Measurements from ENCODE around the gene MC1R. TPM values are rescaled to one million over a fixed set of nuclear protein-coding genes. Genes with fewer than 3 reads are reported as not detected.

The MC1R gene
- total RNA-seq, 2 experiments from 2014 or later: 4.7 to 5.0 TPM

DNA sequence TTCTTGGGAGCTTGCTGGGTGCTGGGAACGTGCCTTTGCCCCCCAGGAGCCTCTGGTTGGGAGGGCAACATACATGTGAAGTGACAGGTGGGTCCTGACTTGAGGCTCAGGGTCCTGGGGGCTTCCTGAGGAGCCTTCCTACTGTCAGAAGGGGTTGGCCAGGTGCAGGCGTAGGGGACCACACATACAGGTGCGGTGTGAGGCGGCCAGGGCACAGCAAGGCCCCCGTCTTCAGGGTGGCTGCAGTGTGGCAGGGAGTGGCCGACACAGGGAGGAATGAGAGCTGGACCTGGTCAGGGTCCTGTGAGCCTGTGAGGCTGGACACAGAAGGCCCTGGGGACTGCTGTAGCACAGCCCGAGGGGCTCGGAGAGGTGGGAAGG lies 34.6 kb upstream of the MC1R start:
- Mint-ChIP-seq H3K9me3 (ENCODE audit: insufficient read depth) (no peaks in the 10 kb centered on the region), H3K4me3 (no peak overlapping the region), H3K4me1 (ENCODE audit: low read depth) (peaks cover 5% of the 10 kb centered on the region), H3K36me3 (ENCODE audit: low read depth) (peaks cover 53% of the 10 kb centered on the region), H3K27ac (no peak overlapping the region), H3K27me3 (ENCODE audit: low read depth) (no peaks in the 10 kb centered on the region)
- ATAC-seq: no peak
- ChIA-PET CTCF (no interaction called here), POLR2A (no interaction called here)
- DNase-seq: no peak

DNA sequence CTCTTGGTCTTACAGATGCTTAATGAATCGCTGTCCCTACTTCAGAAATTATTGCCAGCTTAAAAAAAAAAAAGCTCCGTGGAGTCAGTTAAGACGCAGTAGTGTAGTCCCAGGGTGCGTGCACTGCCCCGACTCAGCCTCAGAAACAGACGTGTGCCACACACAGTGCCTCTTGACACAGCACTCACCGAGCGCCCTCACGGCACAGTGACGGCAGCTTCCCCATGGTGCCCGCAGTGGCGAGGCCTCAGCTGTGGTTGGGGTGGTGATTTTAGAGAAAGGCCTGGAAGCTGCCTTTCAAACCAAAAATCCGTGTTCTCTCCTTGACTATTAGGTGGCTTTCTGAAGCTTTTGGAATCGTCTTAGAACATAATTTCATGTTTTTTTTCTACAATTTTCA lies 31.4 kb upstream of the MC1R start:
- ChIA-PET CTCF (interaction anchor here (1.2 to 2.2 kb wide), 2 partner anchors 11 to 23 kb away, joined by 5 to 7 read pairs; no protein-coding TSS in a partner anchor), POLR2A (interaction anchor here (1.8 kb wide), 1 partner anchor 14 kb away, joined by 7 read pairs; the partner anchor contains the start of gene TCF25)
- peaks cover 59% of the 10 kb centered on the region for H3K36me3 Mint-ChIP-seq (ENCODE audit: low read depth)
- H3K27me3 Mint-ChIP-seq (ENCODE audit: low read depth): no peaks in the 10 kb centered on the region
- no peaks in the 10 kb centered on the region for H3K9me3 Mint-ChIP-seq (ENCODE audit: insufficient read depth)
- no peak overlapping the region for H3K4me3 Mint-ChIP-seq
- H3K4me1 Mint-ChIP-seq (ENCODE audit: low read depth): peaks cover 12% of the 10 kb centered on the region
- DNase-seq (no peak), ATAC-seq (no peak)
- H3K27ac Mint-ChIP-seq: no peak overlapping the region

DNA sequence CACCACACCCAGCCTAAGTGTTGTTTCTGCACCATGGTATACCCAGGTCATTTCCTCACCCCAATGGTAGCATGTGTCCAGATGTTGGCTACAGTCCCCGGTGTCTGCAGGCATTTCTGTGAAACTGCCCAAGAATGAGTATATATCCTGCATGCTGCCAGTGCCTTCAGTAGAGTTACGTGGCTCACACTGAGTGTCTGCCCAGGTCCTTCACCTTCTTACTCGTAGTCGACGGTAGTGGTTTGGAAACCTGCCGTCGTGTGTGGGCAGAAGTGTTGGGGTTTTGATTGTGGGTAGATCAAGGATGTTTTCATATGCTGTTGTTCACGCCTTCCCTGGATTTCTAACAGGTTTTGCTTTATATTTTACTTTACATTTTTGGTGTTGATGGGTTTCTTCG lies 28.5 kb upstream of the MC1R start:
- CTCF ChIA-PET: interaction anchor here (1.0 kb wide), 1 partner anchor 20 kb away, joined by 7 read pairs; no protein-coding TSS in a partner anchor
- POLR2A ChIA-PET: no interaction called here
- Mint-ChIP-seq H3K36me3 (ENCODE audit: low read depth) (peaks cover 42% of the 10 kb centered on the region), H3K4me3 (no peak overlapping the region), H3K27me3 (ENCODE audit: low read depth) (no peaks in the 10 kb centered on the region), H3K27ac (no peak overlapping the region), H3K9me3 (ENCODE audit: insufficient read depth) (no peaks in the 10 kb centered on the region), H3K4me1 (ENCODE audit: low read depth) (peaks cover 12% of the 10 kb centered on the region)
- peak; percentile 36 for DNase-seq
- ATAC-seq: peak; percentile 52

- no peak overlapping the region for H3K4me3 Mint-ChIP-seq
- H3K4me1 Mint-ChIP-seq (ENCODE audit: low read depth): peaks cover 12% of the 10 kb centered on the region
- H3K27ac Mint-ChIP-seq: peak overlapping the region; percentile 28
- ChIA-PET CTCF (interaction anchor here (1.0 kb wide), 1 partner anchor 19 kb away, joined by 7 read pairs; no protein-coding TSS in a partner anchor), POLR2A (no interaction called here)
- DNase-seq: no peak
- no peaks in the 10 kb centered on the region for H3K27me3 Mint-ChIP-seq (ENCODE audit: low read depth)
- ATAC-seq: no peak
- no peaks in the 10 kb centered on the region for H3K9me3 Mint-ChIP-seq (ENCODE audit: insufficient read depth)
- H3K36me3 Mint-ChIP-seq (ENCODE audit: low read depth): peaks cover 39% of the 10 kb centered on the region
Observed at GRCh38 chr16:89890886-89891657, 27.6 kb upstream of the MC1R start.

GRCh38 chr16:89892055-89892630 lies 26.5 kb upstream of the MC1R start:
- peaks cover 36% of the 10 kb centered on the region for H3K36me3 Mint-ChIP-seq (ENCODE audit: low read depth)
- no peak for ATAC-seq

GRCh38 chr16:89892635-89893034 lies 26.0 kb upstream of the MC1R start:
- Mint-ChIP-seq H3K4me3 (no peak overlapping the region), H3K9me3 (ENCODE audit: insufficient read depth) (no peaks in the 10 kb centered on the region), H3K36me3 (ENCODE audit: low read depth) (peaks cover 35% of the 10 kb centered on the region), H3K27me3 (ENCODE audit: low read depth) (no peaks in the 10 kb centered on the region), H3K27ac (no peak overlapping the region), H3K4me1 (ENCODE audit: low read depth) (peaks cover 12% of the 10 kb centered on the region)
- no peak for DNase-seq
- ATAC-seq: no peak
- ChIA-PET CTCF (no interaction called here), POLR2A (no interaction called here)

More at GRCh38 chr16:89892055-89892630, 26.5 kb upstream of the MC1R start:
- DNase-seq: no peak
- no peak overlapping the region for H3K4me3 Mint-ChIP-seq
- no peaks in the 10 kb centered on the region for H3K27me3 Mint-ChIP-seq (ENCODE audit: low read depth)
- H3K27ac Mint-ChIP-seq: no peak overlapping the region
- ChIA-PET CTCF (no interaction called here), POLR2A (no interaction called here)
- H3K9me3 Mint-ChIP-seq (ENCODE audit: insufficient read depth): no peaks in the 10 kb centered on the region
- H3K4me1 Mint-ChIP-seq (ENCODE audit: low read depth): peaks cover 12% of the 10 kb centered on the region

- peaks cover 34% of the 10 kb centered on the region for H3K36me3 Mint-ChIP-seq (ENCODE audit: low read depth)
- ChIA-PET POLR2A (no interaction called here), CTCF (no interaction called here)
- H3K9me3 Mint-ChIP-seq (ENCODE audit: insufficient read depth): no peaks in the 10 kb centered on the region
- no peaks in the 10 kb centered on the region for H3K27me3 Mint-ChIP-seq (ENCODE audit: low read depth)
- DNase-seq (no peak), ATAC-seq (no peak)
- H3K4me1 Mint-ChIP-seq (ENCODE audit: low read depth): peaks cover 12% of the 10 kb centered on the region
- H3K27ac Mint-ChIP-seq: no peak overlapping the region
- no peak overlapping the region for H3K4me3 Mint-ChIP-seq
Observed at GRCh38 chr16:89893642-89894548, 24.8 kb upstream of the MC1R start.

DNA sequence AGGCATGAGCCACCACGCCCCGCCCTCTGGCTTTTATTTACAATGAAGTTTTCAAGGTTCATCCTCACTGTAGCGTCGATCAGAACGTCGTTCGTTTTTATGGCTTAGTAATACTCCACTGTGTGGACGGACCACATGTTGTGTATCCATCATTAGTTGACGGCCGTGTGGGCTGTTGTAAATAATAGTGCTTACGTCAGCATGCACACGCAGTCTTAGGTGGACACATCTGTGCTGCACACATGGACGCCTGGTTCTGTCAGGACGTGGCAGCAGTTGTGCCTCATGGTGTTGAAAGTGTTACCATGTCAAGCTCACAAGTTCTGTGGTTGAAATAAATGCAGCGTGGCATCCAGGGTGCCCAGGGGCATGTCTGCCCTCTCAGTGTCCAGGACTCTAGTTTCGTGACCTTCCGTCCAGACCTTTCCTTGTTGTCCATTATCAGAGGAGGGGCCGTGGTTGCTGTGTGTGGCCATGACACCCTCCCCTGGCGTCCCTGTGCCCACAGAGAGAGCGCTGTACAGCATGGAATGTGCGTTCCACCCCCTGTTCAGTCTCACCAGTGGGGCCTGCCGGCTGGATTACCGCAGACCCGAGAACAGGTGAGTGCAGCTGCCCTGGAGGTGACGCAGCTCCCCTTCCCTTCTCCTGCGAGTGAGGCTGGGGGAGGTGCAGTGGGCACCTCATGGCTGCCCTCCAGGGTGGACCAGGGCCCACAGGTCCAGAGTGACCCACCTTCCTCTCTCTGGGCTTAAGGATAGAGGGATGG lies 23.0 kb upstream of the MC1R start:
- ATAC-seq (no peak), DNase-seq (no peak)
- H3K9me3 Mint-ChIP-seq (ENCODE audit: insufficient read depth): no peaks in the 10 kb centered on the region
- CTCF ChIA-PET: interaction anchor here (0.9 to 1.4 kb wide), 2 partner anchors 15 to 195 kb away, joined by 3 to 6 read pairs; no protein-coding TSS in a partner anchor
- peaks cover 3% of the 10 kb centered on the region for H3K4me1 Mint-ChIP-seq (ENCODE audit: low read depth)
- H3K4me3 Mint-ChIP-seq: no peak overlapping the region
- no peaks in the 10 kb centered on the region for H3K27me3 Mint-ChIP-seq (ENCODE audit: low read depth)
- H3K36me3 Mint-ChIP-seq (ENCODE audit: low read depth): peaks cover 40% of the 10 kb centered on the region
- no peak overlapping the region for H3K27ac Mint-ChIP-seq
- POLR2A ChIA-PET: no interaction called here

- H3K4me1 Mint-ChIP-seq (ENCODE audit: low read depth): no peaks in the 10 kb centered on the region
- H3K4me3 Mint-ChIP-seq: no peak overlapping the region
- POLR2A ChIA-PET: no interaction called here
- CTCF ChIA-PET: no interaction called here
- H3K9me3 Mint-ChIP-seq (ENCODE audit: insufficient read depth): no peaks in the 10 kb centered on the region
- H3K27me3 Mint-ChIP-seq (ENCODE audit: low read depth): no peaks in the 10 kb centered on the region
- no peak for ATAC-seq
- no peak for DNase-seq
- no peak overlapping the region for H3K27ac Mint-ChIP-seq
- H3K36me3 Mint-ChIP-seq (ENCODE audit: low read depth): peaks cover 34% of the 10 kb centered on the region
Observed at GRCh38 chr16:89897204-89897603, 21.5 kb upstream of the MC1R start.

- peaks cover 31% of the 10 kb centered on the region for H3K36me3 Mint-ChIP-seq (ENCODE audit: low read depth)
- H3K9me3 Mint-ChIP-seq (ENCODE audit: insufficient read depth): no peaks in the 10 kb centered on the region
- DNase-seq (no peak), ATAC-seq (no peak)
- POLR2A ChIA-PET: no interaction called here
- CTCF ChIA-PET: no interaction called here
- H3K27me3 Mint-ChIP-seq (ENCODE audit: low read depth): no peaks in the 10 kb centered on the region
- H3K4me3 Mint-ChIP-seq: no peak overlapping the region
- H3K27ac Mint-ChIP-seq: no peak overlapping the region
- H3K4me1 Mint-ChIP-seq (ENCODE audit: low read depth): no peaks in the 10 kb centered on the region
Observed at GRCh38 chr16:89898201-89898967, 20.3 kb upstream of the MC1R start.
